ENCODE measurements around the gene NISCH.

DNA sequence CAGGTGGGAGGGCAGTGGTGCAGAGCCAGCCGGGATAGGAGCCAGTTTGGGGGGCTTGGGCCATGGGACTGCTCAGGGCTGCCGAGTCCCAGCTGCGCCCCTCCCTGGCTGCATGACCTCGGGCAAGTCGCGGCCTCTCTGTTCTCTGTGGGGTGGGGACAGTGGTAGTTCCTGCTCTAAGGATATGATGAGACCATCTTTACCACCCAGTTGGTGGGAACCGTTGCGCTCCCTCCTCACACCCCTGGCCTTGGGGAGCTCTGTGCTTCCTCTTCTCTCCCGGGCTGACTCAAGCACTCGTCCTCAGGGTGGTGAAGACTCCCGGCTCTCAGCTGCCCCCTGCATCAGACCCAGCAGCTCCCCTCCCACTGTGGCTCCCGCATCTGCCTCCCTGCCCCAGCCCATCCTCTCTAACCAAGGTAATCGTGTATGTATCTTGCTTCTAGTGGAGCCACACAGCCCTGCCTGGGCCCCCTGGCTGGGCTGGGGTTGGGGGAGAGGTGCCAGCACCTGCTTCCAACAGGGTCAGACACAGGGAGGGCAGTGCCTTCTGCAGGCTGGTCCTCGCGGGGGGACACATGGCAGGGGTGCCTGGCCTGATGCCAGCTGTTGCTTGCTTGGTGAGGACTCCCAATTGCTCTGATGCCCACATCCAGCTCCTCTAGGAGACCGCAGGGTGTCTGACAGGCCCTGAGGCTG lies 24.6 kb downstream of the NISCH start:
- no peak for TF ChIP-seq EP300 (IDR thresholded peaks at IDR 0.05)
- TF ChIP-seq, protein P1, sequence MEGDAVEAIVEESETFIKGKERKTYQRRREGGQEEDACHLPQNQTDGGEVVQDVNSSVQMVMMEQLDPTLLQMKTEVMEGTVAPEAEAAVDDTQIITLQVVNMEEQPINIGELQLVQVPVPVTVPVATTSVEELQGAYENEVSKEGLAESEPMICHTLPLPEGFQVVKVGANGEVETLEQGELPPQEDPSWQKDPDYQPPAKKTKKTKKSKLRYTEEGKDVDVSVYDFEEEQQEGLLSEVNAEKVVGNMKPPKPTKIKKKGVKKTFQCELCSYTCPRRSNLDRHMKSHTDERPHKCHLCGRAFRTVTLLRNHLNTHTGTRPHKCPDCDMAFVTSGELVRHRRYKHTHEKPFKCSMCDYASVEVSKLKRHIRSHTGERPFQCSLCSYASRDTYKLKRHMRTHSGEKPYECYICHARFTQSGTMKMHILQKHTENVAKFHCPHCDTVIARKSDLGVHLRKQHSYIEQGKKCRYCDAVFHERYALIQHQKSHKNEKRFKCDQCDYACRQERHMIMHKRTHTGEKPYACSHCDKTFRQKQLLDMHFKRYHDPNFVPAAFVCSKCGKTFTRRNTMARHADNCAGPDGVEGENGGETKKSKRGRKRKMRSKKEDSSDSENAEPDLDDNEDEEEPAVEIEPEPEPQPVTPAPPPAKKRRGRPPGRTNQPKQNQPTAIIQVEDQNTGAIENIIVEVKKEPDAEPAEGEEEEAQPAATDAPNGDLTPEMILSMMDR (IDR thresholded peaks at IDR 0.05): no peak
- TF ChIP-seq POLR2A (IDR thresholded peaks at IDR 0.05): no peak
- no peak for TF ChIP-seq POLR2AphosphoS5 (IDR thresholded peaks at IDR 0.05)

All from suprapubic skin (tissue), 4 donors.